Neuronal stem cell (in vitro differentiated cells): ENCODE measurements around the gene MAP4K1.

Experiments used
- DNase-seq: peaks from one replicate; pipeline ENCODE4 v3.0.0-alpha.2; 2013; ENCODE audit warnings: low spot score
- H2AFZ ChIP-seq: one replicate; pipeline ENCODE4 v1.6.1; 2013; ENCODE audit warnings: mild to moderate bottlenecking, low read length, inconsistent platforms
- H2AK5ac ChIP-seq: 2 replicates; pipeline ENCODE4 v1.6.1; 2013; ENCODE audit warnings: low read depth, mild to moderate bottlenecking, inconsistent platforms, low read length, moderate library complexity, mixed read lengths
- H2BK120ac ChIP-seq: 2 replicates; pipeline ENCODE4 v1.6.1; 2013; ENCODE audit warnings: low read depth, mild to moderate bottlenecking, inconsistent platforms, low read length, moderate library complexity, mixed read lengths
- H2BK12ac ChIP-seq: one replicate; pipeline ENCODE4 v1.6.1; 2013; ENCODE audit warnings: low read length, inconsistent platforms
- H2BK15ac ChIP-seq: 2 replicates; pipeline ENCODE4 v1.6.1; 2013; ENCODE audit warnings: mild to moderate bottlenecking, low read length, inconsistent platforms, mixed read lengths
- H2BK5ac ChIP-seq: one replicate; pipeline ENCODE4 v1.6.1; 2013; ENCODE audit warnings: inconsistent platforms, mild to moderate bottlenecking, low read length, moderate library complexity
- H3K14ac ChIP-seq: one replicate; pipeline ENCODE4 v1.6.1; 2013; ENCODE audit warnings: low read length, inconsistent platforms
- H3K18ac ChIP-seq: 2 replicates; pipeline ENCODE4 v1.6.1; 2013; ENCODE audit warnings: low read length, inconsistent platforms
- H3K23ac ChIP-seq: 2 replicates; pipeline ENCODE4 v1.6.1; 2013; ENCODE audit warnings: low read depth, mild to moderate bottlenecking, mixed read lengths, low read length, inconsistent platforms; ENCODE audit not compliant: poor library complexity
- H3K27ac ChIP-seq: replicated peaks from 3 replicates; pipeline ENCODE4 v1.5.1; 2013; ENCODE audit warnings: low read length, inconsistent platforms
- H3K27me3 ChIP-seq, 3 experiments: 2 replicates each; pipeline ENCODE4 v1.6.1; 2013; ENCODE audit warnings: low read length in 3 of 3, mild to moderate bottlenecking in 2 of 3, inconsistent platforms in 1 of 3, low read depth in 1 of 3, mixed read lengths in 1 of 3, moderate library complexity in 1 of 3; ENCODE audit not compliant: control insufficient read depth in 3 of 3, insufficient read depth in 3 of 3
- H3K36me3 ChIP-seq, 2 donors: replicated peaks in 1 of 2; 2 replicates each; pipeline ENCODE4 v1.6.1; 2013; ENCODE audit warnings: low read length in 2 of 2; ENCODE audit not compliant: control insufficient read depth in 2 of 2, insufficient read depth in 2 of 2
- H3K4ac ChIP-seq: 2 replicates; pipeline ENCODE4 v1.6.1; 2013; ENCODE audit warnings: inconsistent platforms, mild to moderate bottlenecking, low read length, moderate library complexity
- H3K4me1 ChIP-seq, 2 donors: 1 replicate in 1 of 2; 2 replicates in 1 of 2; pipeline ENCODE4 v1.6.1; 2013; ENCODE audit warnings: low read length in 2 of 2, low read depth in 1 of 2; ENCODE audit not compliant: control insufficient read depth in 2 of 2, insufficient read depth in 1 of 2
- H3K4me2 ChIP-seq: one replicate; pipeline ENCODE4 v1.6.1; 2013; ENCODE audit warnings: mild to moderate bottlenecking, low read length, inconsistent platforms; ENCODE audit not compliant: insufficient read depth, poor library complexity, severe bottlenecking
- H3K4me3 ChIP-seq, 2 donors: 2 replicates each; pipeline ENCODE4 v1.5.1; 2013; ENCODE audit warnings: low read length in 2 of 2, mild to moderate bottlenecking in 2 of 2, inconsistent platforms in 1 of 2, moderate library complexity in 1 of 2
- H3K79me1 ChIP-seq: one replicate; pipeline ENCODE4 v1.6.1; 2013; ENCODE audit warnings: low read depth, mild to moderate bottlenecking, inconsistent platforms, low read length, moderate library complexity
- H3K9ac ChIP-seq: one replicate; pipeline ENCODE4 v1.6.1; 2013; ENCODE audit warnings: mild to moderate bottlenecking, low read depth, low read length, inconsistent platforms; ENCODE audit not compliant: poor library complexity
- H3K9me3 ChIP-seq, 2 donors: replicated peaks in 1 of 2; 2 replicates each; pipeline versions ENCODE3 to v1.6.1; 2013; ENCODE audit warnings: low read length in 2 of 2, mild to moderate bottlenecking in 2 of 2, inconsistent platforms in 1 of 2, low read depth in 1 of 2, mixed read lengths in 1 of 2, moderate library complexity in 1 of 2; ENCODE audit not compliant: control insufficient read depth in 2 of 2, insufficient read depth in 1 of 2
- H4K8ac ChIP-seq: one replicate; pipeline ENCODE4 v1.6.1; 2013; ENCODE audit warnings: low read depth, mild to moderate bottlenecking, inconsistent platforms, low read length, moderate library complexity
- H4K91ac ChIP-seq: one replicate; pipeline ENCODE4 v1.6.1; 2013; ENCODE audit warnings: low read length, low read depth, mild to moderate bottlenecking, inconsistent platforms; ENCODE audit not compliant: poor library complexity
- WGBS, 2 donors: extraction: QIAGEN DNeasy Blood & Tissue Kit; methylation state at CpG; one replicate each; pipeline ENCODE4 v1.1.7; 2013; ENCODE audit warnings: missing lambda C conversion rate in 2 of 2, mixed read lengths in 1 of 2; ENCODE audit not compliant: insufficient read length in 2 of 2, insufficient replicate concordance in 1 of 2; ENCODE audit errors: extremely low coverage in 2 of 2; 5-methylcytosine and 5-hydroxymethylcytosine counted together

The MAP4K1 gene

GRCh38 chr19:38662537-38663155 lies 44.9 kb upstream of the MAP4K1 start:
- no peak overlapping the region for H4K8ac ChIP-seq
- no peak overlapping the region for H3K18ac ChIP-seq
- H2BK5ac ChIP-seq, result peak overlapping the region; percentile 1
- H2AFZ ChIP-seq, result no peak overlapping the region
- H3K27me3 ChIP-seq, result no peaks in the 10 kb centered on the region
- no peak overlapping the region for H3K14ac ChIP-seq
- no peak overlapping the region for H3K23ac ChIP-seq
- H2BK120ac ChIP-seq, result no peak overlapping the region
- no peak overlapping the region for H2BK15ac ChIP-seq
- peaks cover 38 to 61% of the 10 kb centered on the region in 2 donors for H3K4me1 ChIP-seq
- H2AK5ac ChIP-seq, result no peak overlapping the region
- no peak overlapping the region for H3K9ac ChIP-seq
- peaks cover 3 to 37% of the 10 kb centered on the region in 2 donors for H3K36me3 ChIP-seq
- H3K4ac ChIP-seq, result no peak overlapping the region
- no peak for DNase-seq
- no peak overlapping the region for H3K4me3 ChIP-seq
- WGBS, 2 donors, result no CpG with 5 or more reads among the region's 7 CpGs
- H2BK12ac ChIP-seq, result no peak overlapping the region
- H4K91ac ChIP-seq, result no peak overlapping the region
- peaks cover 4% of the 10 kb centered on the region for H3K79me1 ChIP-seq
- no peak overlapping the region for H3K27ac ChIP-seq
- no peak overlapping the region for H3K4me2 ChIP-seq
- H3K9me3 ChIP-seq, result no peaks in the 10 kb centered on the region

DNA sequence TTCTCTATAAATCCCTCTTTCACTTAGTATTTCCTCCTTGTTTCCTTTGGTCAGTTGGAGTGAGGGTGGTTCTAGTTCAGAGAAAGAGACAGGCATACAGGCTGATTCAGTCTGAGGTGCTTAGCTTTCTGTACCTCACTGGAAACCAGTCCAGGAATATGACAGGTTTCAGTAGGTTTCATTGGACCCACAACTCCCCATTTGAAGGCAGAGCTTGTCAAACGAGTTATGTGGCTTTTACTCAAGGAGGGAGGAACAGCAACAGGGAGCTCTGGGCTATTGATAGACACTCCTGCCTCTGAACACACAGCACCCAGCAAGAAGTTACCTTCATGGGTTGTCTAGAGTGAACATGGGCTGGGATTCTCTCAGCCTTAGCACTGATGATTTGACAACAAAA lies 44.2 kb upstream of the MAP4K1 start:
- Histone ChIP-seq H3K4me1 (peaks cover 35 to 57% of the 10 kb centered on the region in 2 donors), H3K79me1 (peaks cover 4% of the 10 kb centered on the region)

DNA sequence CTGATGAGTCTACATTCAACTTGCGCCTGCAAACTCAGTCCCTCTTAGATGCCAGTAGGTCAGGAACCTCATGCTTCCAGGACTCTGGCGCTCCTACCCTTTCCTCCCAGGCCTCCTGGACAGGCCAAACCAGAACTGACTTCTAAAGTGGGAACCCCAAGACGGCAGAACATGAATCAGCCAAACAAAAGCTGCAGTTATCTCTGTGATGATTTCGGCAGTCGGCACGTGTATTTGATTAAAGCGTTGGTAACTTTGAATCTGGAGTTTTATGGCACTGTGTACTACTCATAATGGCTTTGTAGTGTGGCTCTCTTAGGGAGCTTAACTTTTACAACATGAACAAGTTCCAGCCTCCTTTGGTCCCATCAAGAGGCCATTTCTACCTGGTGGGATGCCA lies 43.4 kb upstream of the MAP4K1 start:
- no peak overlapping the region for H2AFZ ChIP-seq
- DNase-seq, result no peak
- no peak overlapping the region for H2BK12ac ChIP-seq
- H3K9ac ChIP-seq, result peak overlapping the region; percentile 21
- no peak overlapping the region for H3K27ac ChIP-seq
- no peak overlapping the region for H2AK5ac ChIP-seq
- H3K4me1 ChIP-seq, result peaks cover 26 to 58% of the 10 kb centered on the region in 2 donors
- H2BK120ac ChIP-seq, result no peak overlapping the region
- no peak overlapping the region for H3K14ac ChIP-seq
- no peak overlapping the region for H3K4ac ChIP-seq
- peaks cover 4% of the 10 kb centered on the region for H3K79me1 ChIP-seq
- no peak overlapping the region for H3K4me3 ChIP-seq
- no peak overlapping the region for H4K91ac ChIP-seq
- no peak overlapping the region for H3K4me2 ChIP-seq
- no peak overlapping the region for H3K18ac ChIP-seq
- no CpG with 5 or more reads among the region's 7 CpGs for WGBS, 2 donors
- no peak overlapping the region for H4K8ac ChIP-seq
- H3K9me3 ChIP-seq, result no peaks in the 10 kb centered on the region
- no peak overlapping the region for H2BK15ac ChIP-seq
- peaks cover 5 to 46% of the 10 kb centered on the region in 2 donors for H3K36me3 ChIP-seq
- no peak overlapping the region for H3K23ac ChIP-seq
- no peak overlapping the region for H2BK5ac ChIP-seq
- no peaks in the 10 kb centered on the region for H3K27me3 ChIP-seq

More for the DNA sequence above, 44.2 kb upstream of the MAP4K1 start:
- no peak overlapping the region for H2AK5ac ChIP-seq
- H3K27ac ChIP-seq, result no peak overlapping the region
- H3K4ac ChIP-seq, result no peak overlapping the region
- H4K8ac ChIP-seq, result no peak overlapping the region
- no peak overlapping the region for H2AFZ ChIP-seq
- H3K4me3 ChIP-seq, result no peak overlapping the region
- no CpG with 5 or more reads among the region's 1 CpG for WGBS, 2 donors
- H3K14ac ChIP-seq, result no peak overlapping the region
- H4K91ac ChIP-seq, result no peak overlapping the region
- H2BK5ac ChIP-seq, result no peak overlapping the region
- peak overlapping the region; percentile 9 for H3K18ac ChIP-seq
- H3K9me3 ChIP-seq, result no peaks in the 10 kb centered on the region
- H3K9ac ChIP-seq, result no peak overlapping the region
- H2BK12ac ChIP-seq, result no peak overlapping the region
- peaks cover 5 to 38% of the 10 kb centered on the region in 2 donors for H3K36me3 ChIP-seq
- no peak overlapping the region for H2BK15ac ChIP-seq
- no peaks in the 10 kb centered on the region for H3K27me3 ChIP-seq
- H3K23ac ChIP-seq, result no peak overlapping the region
- DNase-seq, result no peak
- no peak overlapping the region for H2BK120ac ChIP-seq
- no peak overlapping the region for H3K4me2 ChIP-seq

- H4K8ac ChIP-seq, result no peak overlapping the region
- peaks cover 4% of the 10 kb centered on the region for H3K79me1 ChIP-seq
- H3K27me3 ChIP-seq, result no peaks in the 10 kb centered on the region
- no CpG with 5 or more reads among the region's 9 CpGs for WGBS, 2 donors
- no peak overlapping the region for H3K4me2 ChIP-seq
- no peak overlapping the region for H2BK120ac ChIP-seq
- no peak overlapping the region for H4K91ac ChIP-seq
- no peak overlapping the region for H2BK5ac ChIP-seq
- no peak overlapping the region for H3K4me3 ChIP-seq
- H2BK15ac ChIP-seq, result no peak overlapping the region
- no peak overlapping the region for H3K4ac ChIP-seq
- H3K27ac ChIP-seq, result no peak overlapping the region
- peaks cover 22 to 56% of the 10 kb centered on the region in 2 donors for H3K4me1 ChIP-seq
- H3K9me3 ChIP-seq, result no peaks in the 10 kb centered on the region
- H2BK12ac ChIP-seq, result no peak overlapping the region
- no peak overlapping the region for H3K14ac ChIP-seq
- no peak overlapping the region for H3K18ac ChIP-seq
- no peak for DNase-seq
- H3K9ac ChIP-seq, result peak overlapping the region; percentile 21
- no peak overlapping the region for H2AK5ac ChIP-seq
- H3K23ac ChIP-seq, result no peak overlapping the region
- H2AFZ ChIP-seq, result no peak overlapping the region
- peaks cover 5 to 49% of the 10 kb centered on the region in 2 donors for H3K36me3 ChIP-seq
These were observed 43.0 kb upstream of the MAP4K1 start for GRCh38 chr19:38660724-38661123.
